Ascending aorta (tissue), 2 donors: ENCODE measurements around the gene PAPPA. TPM values are rescaled to one million over a fixed set of nuclear protein-coding genes. Genes with fewer than 3 reads are reported as not detected.

Experiments used
- DNase-seq, 2 donors: peaks; one replicate each; pipeline ENCODE4 v3.0.0-alpha.2; 2019; ENCODE audit warnings: low spot score in 2 of 2
- H3K27ac ChIP-seq, 2 donors: fragments of 200-600 bp; sonication (generic); one replicate each; pipeline ENCODE4 v1.5.1; 2016 to 2017; ENCODE audit warnings: mild to moderate bottlenecking in 1 of 2
- H3K27me3 ChIP-seq: fragments of 200-600 bp; sonication (generic); one replicate; pipeline ENCODE4 v1.5.1; 2017
- H3K36me3 ChIP-seq, 2 donors: fragments of 200-600 bp; sonication (generic); one replicate each; pipeline ENCODE4 v1.5.1; 2016
- H3K4me1 ChIP-seq, 2 donors: fragments of 200-600 bp; sonication (generic); one replicate each; pipeline ENCODE4 v1.5.1; 2016 to 2017; ENCODE audit warnings: mild to moderate bottlenecking in 1 of 2
- H3K4me3 ChIP-seq, 2 donors: fragments of 200-600 bp; sonication (generic); one replicate each; pipeline ENCODE4 v1.5.1; 2016 to 2017; ENCODE audit warnings: mild to moderate bottlenecking in 1 of 2
- H3K9me3 ChIP-seq, 2 donors: fragments of 200-600 bp; sonication (generic); one replicate each; pipeline ENCODE4 v1.5.1; 2016
- CTCF ChIP-seq, 3 experiments: fragments of 200-600 bp in 2 of 3; fragments of 450-650 bp in 1 of 3; sonication (generic) in 2 of 3; IDR thresholded peaks; one replicate each; pipeline ENCODE4 v1.5.1; 2016 to 2019; ENCODE audit warnings: antibody characterized with exemption in 3 of 3, mild to moderate bottlenecking in 1 of 3, moderate library complexity in 1 of 3
- intact Hi-C: fragments of 100-400 bp; cut with DNase I; formaldehyde crosslinking; loops from one replicate; pipeline ENCODE4 v1.15.1; 2023
- total RNA-seq: library from RNA; depleted of rRNA; stranded (reverse); fragments of >200 nt; gene quantifications from one replicate; pipeline ENCODE4 v1.1.0, GENCODE V29; 2016

Gene PAPPA
- total RNA-seq, 1 donor from 2014 or later = 6.0 TPM

- H3K4me3 ChIP-seq = no peak overlapping the region
- peaks cover 0 to 4% of the 10 kb centered on the region in 2 donors for H3K36me3 ChIP-seq
- no peaks in the 10 kb centered on the region for H3K4me1 ChIP-seq
- intact Hi-C loops = no loop called here
- H3K27ac ChIP-seq = no peak overlapping the region
- H3K27me3 ChIP-seq = no peaks in the 10 kb centered on the region
- TF ChIP-seq CTCF (IDR thresholded peaks at IDR 0.05) = no peak
- H3K9me3 ChIP-seq = no peaks in the 10 kb centered on the region
- DNase-seq = no peak
Measured at GRCh38 chr9:116236979-116237378, 83.4 kb downstream of the PAPPA start.

- intact Hi-C loops = no loop called here
- no peak for TF ChIP-seq CTCF (IDR thresholded peaks at IDR 0.05)
- H3K4me3 ChIP-seq = no peak overlapping the region
- peaks cover 0 to 4% of the 10 kb centered on the region in 2 donors for H3K36me3 ChIP-seq
- no peak overlapping the region for H3K27ac ChIP-seq
- DNase-seq = no peak
- H3K4me1 ChIP-seq = no peaks in the 10 kb centered on the region
- H3K9me3 ChIP-seq = no peaks in the 10 kb centered on the region
- H3K27me3 ChIP-seq = no peaks in the 10 kb centered on the region
Measured at GRCh38 chr9:116237456-116237855, 83.9 kb downstream of the PAPPA start.

GRCh38 chr9:116238225-116238624, 84.6 kb downstream of the PAPPA start:
- Histone ChIP-seq H3K27ac (peak overlapping the region in 1 of 2 donors; percentile 4), H3K4me3 (no peak overlapping the region), H3K36me3 (peaks cover 0 to 4% of the 10 kb centered on the region in 2 donors), H3K4me1 (no peaks in the 10 kb centered on the region), H3K9me3 (no peaks in the 10 kb centered on the region), H3K27me3 (no peaks in the 10 kb centered on the region)
- no peak for DNase-seq
- no peak for TF ChIP-seq CTCF (IDR thresholded peaks at IDR 0.05)
- intact Hi-C loops = no loop called here

- H3K4me3 ChIP-seq = no peak overlapping the region
- peak overlapping the region in 1 of 2 donors; percentile 4 for H3K27ac ChIP-seq
- TF ChIP-seq CTCF (IDR thresholded peaks at IDR 0.05) = no peak
- intact Hi-C loops = no loop called here
- H3K9me3 ChIP-seq = no peaks in the 10 kb centered on the region
- no peaks in the 10 kb centered on the region for H3K27me3 ChIP-seq
- peaks cover 0 to 4% of the 10 kb centered on the region in 2 donors for H3K36me3 ChIP-seq
- no peaks in the 10 kb centered on the region for H3K4me1 ChIP-seq
- no peak for DNase-seq
Measured at GRCh38 chr9:116238776-116239340, 85.3 kb downstream of the PAPPA start.

- no peaks in the 10 kb centered on the region for H3K36me3 ChIP-seq
- intact Hi-C loops = no loop called here
- no peak overlapping the region for H3K4me3 ChIP-seq
- DNase-seq = no peak
- TF ChIP-seq CTCF (IDR thresholded peaks at IDR 0.05) = no peak
- no peaks in the 10 kb centered on the region for H3K9me3 ChIP-seq
- no peaks in the 10 kb centered on the region for H3K27me3 ChIP-seq
- H3K27ac ChIP-seq = no peak overlapping the region
- H3K4me1 ChIP-seq = no peaks in the 10 kb centered on the region
Measured at GRCh38 chr9:116243708-116244107, 90.1 kb downstream of the PAPPA start.

GRCh38 chr9:116247284-116247683, 93.7 kb downstream of the PAPPA start:
- no peak for TF ChIP-seq CTCF (IDR thresholded peaks at IDR 0.05)
- Histone ChIP-seq H3K4me1 (no peaks in the 10 kb centered on the region), H3K9me3 (no peaks in the 10 kb centered on the region), H3K4me3 (no peak overlapping the region), H3K27ac (no peak overlapping the region), H3K27me3 (no peaks in the 10 kb centered on the region), H3K36me3 (no peaks in the 10 kb centered on the region)
- intact Hi-C loops = no loop called here
- no peak for DNase-seq
